SK-N-MC (cell line): ENCODE results near the gene GRAMD2A.

Experiments
- EZH2 ChIP-seq: fragments of 200-600 bp; sonication (generic); IDR thresholded peaks from one replicate; pipeline ENCODE4 v1.6.1; 2017; ENCODE audit warnings: antibody characterized with exemption
- FOXP2 ChIP-seq: optimal IDR thresholded peaks from 2 replicates; pipeline ENCODE3; 2011; ENCODE audit warnings: mild to moderate bottlenecking, moderate library complexity; ENCODE audit not compliant: insufficient read depth; ENCODE audit errors: extremely low read length, control extremely low read depth
- POLR2AphosphoS5 ChIP-seq: IDR thresholded peaks from 2 replicates; pipeline ENCODE4 v1.6.1; 2012; ENCODE audit warnings: mild to moderate bottlenecking, low read depth, low read length, borderline replicate concordance

GRCh38 chr15:72155635-72156616 is 41.7 kb downstream of the GRAMD2A start:
- TF ChIP-seq EZH2 (no peak), POLR2AphosphoS5 (no peak), FOXP2 (no peak)
